Measurements from ENCODE around the gene CLPTM1. TPM values are rescaled to one million over a fixed set of nuclear protein-coding genes. Genes with fewer than 3 reads are reported as not detected.

CLPTM1 gene
- total RNA-seq, 2 donors from 2014 or later = 82.7 to 94.4 TPM

DNA sequence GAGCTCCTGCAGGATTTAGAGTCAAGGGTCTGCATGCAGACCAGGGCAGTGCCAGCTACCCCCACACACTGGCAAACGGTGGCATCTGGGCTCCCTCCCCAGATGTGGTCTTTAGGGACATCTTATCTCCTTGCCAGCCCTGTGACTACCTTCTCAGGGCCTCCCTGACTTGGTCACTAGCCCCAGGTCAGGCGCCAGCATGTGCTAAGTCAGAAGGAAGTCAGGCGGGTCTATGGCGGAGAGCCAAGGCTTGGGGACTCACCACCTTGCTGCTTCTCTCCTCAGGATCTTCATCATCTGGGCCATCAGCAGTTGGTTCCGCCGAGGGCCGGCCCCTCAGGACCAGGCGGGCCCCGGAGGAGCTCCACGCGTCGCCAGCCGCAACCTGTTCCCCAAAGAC lies 17.6 kb downstream of the CLPTM1 start:
- peaks cover 59% of the 10 kb centered on the region for H3K36me3 ChIP-seq (ENCODE audit: control insufficient read depth, insufficient read depth, low read length)
- H3K27me3 ChIP-seq (ENCODE audit: control insufficient read depth, insufficient read depth, low read length, poor library complexity, severe bottlenecking) = no peaks in the 10 kb centered on the region
- TF ChIP-seq, protein P1, sequence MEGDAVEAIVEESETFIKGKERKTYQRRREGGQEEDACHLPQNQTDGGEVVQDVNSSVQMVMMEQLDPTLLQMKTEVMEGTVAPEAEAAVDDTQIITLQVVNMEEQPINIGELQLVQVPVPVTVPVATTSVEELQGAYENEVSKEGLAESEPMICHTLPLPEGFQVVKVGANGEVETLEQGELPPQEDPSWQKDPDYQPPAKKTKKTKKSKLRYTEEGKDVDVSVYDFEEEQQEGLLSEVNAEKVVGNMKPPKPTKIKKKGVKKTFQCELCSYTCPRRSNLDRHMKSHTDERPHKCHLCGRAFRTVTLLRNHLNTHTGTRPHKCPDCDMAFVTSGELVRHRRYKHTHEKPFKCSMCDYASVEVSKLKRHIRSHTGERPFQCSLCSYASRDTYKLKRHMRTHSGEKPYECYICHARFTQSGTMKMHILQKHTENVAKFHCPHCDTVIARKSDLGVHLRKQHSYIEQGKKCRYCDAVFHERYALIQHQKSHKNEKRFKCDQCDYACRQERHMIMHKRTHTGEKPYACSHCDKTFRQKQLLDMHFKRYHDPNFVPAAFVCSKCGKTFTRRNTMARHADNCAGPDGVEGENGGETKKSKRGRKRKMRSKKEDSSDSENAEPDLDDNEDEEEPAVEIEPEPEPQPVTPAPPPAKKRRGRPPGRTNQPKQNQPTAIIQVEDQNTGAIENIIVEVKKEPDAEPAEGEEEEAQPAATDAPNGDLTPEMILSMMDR (conservative IDR thresholded peaks at IDR 0.05) = no peak
- H3K27ac ChIP-seq (ENCODE audit: low read depth, low read length) = no peak overlapping the region
- DNase-seq = no peak
- Mint-ChIP-seq H3K36me3 (ENCODE audit: low read depth) (peaks cover 47% of the 10 kb centered on the region), H3K27ac (no peak overlapping the region), H3K4me3 (no peak overlapping the region), H3K9me3 (no peaks in the 10 kb centered on the region), H3K4me1 (no peaks in the 10 kb centered on the region), H3K27me3 (ENCODE audit: insufficient read depth) (no peaks in the 10 kb centered on the region)
- no peak overlapping the region for H3K4me3 ChIP-seq (ENCODE audit: low read length)
- WGBS, 2 experiments (ENCODE audit: insufficient coverage in 1 of 2, insufficient read length in 1 of 2) = 97 to 100% methylated on average over 3 to 13 of the region's 13 CpGs
- H3K9ac ChIP-seq (ENCODE audit: extremely low read depth, low read length, poor library complexity, severe bottlenecking) = no peak overlapping the region
- no peaks in the 10 kb centered on the region for H3K4me1 ChIP-seq (ENCODE audit: control insufficient read depth, insufficient read depth, low read length)
- H3K9me3 ChIP-seq (ENCODE audit: control insufficient read depth, low read length) = no peaks in the 10 kb centered on the region

DNA sequence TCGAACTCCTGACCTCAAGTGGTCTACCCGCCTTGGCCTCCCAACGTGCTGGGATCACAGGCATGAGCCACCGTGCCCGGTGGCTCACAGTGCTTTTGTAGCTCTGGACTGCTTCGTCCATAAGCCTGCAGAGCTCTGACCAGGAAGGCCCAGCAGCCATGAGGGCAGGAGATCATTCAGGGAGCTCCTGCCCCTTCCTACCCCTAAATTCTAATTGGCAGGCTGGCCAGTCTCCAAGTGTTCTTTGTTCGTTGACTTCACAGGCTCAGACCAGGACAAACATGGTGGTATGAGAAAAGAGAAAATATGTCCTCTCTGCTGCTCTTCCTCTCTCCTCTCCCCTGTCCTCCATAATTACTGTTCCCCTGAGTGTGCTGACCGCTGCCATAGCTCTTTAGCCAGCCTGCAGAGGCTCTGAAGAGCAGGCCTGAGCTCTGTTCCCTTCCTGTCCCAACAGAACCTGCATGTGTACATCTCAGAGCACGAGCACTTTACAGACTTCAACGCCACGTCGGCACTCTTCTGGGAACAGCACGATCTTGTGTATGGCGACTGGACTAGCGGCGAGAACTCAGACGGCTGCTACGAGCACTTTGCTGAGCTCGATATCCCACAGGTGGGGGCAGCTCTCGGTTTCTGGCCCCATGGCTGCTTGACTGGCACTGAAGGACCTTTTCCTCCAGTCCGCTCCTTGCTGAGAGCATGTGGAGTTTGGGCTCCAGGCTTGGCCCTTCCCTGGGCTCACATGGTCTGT lies 19.0 kb downstream of the CLPTM1 start:
- no peaks in the 10 kb centered on the region for H3K4me1 Mint-ChIP-seq
- no peaks in the 10 kb centered on the region for H3K9me3 ChIP-seq (ENCODE audit: control insufficient read depth, low read length)
- peaks cover 54% of the 10 kb centered on the region for H3K36me3 ChIP-seq (ENCODE audit: control insufficient read depth, insufficient read depth, low read length)
- no peak for DNase-seq
- H3K9ac ChIP-seq (ENCODE audit: extremely low read depth, low read length, poor library complexity, severe bottlenecking) = no peak overlapping the region
- 94 to 97% methylated on average over 17 to 20 of the region's 21 CpGs for WGBS, 2 experiments (ENCODE audit: insufficient coverage in 1 of 2, insufficient read length in 1 of 2)
- no peaks in the 10 kb centered on the region for H3K4me1 ChIP-seq (ENCODE audit: control insufficient read depth, insufficient read depth, low read length)
- no peak overlapping the region for H3K4me3 ChIP-seq (ENCODE audit: low read length)
- TF ChIP-seq, protein P1 (conservative IDR thresholded peaks at IDR 0.05) = no peak
- H3K4me3 Mint-ChIP-seq = no peak overlapping the region
- H3K27me3 Mint-ChIP-seq (ENCODE audit: insufficient read depth) = no peaks in the 10 kb centered on the region
- H3K27ac Mint-ChIP-seq = peak overlapping the region; percentile 22
- H3K27me3 ChIP-seq (ENCODE audit: control insufficient read depth, insufficient read depth, low read length, poor library complexity, severe bottlenecking) = no peaks in the 10 kb centered on the region
- H3K27ac ChIP-seq (ENCODE audit: low read depth, low read length) = no peak overlapping the region
- H3K9me3 Mint-ChIP-seq = no peaks in the 10 kb centered on the region
- peaks cover 52% of the 10 kb centered on the region for H3K36me3 Mint-ChIP-seq (ENCODE audit: low read depth)

DNA sequence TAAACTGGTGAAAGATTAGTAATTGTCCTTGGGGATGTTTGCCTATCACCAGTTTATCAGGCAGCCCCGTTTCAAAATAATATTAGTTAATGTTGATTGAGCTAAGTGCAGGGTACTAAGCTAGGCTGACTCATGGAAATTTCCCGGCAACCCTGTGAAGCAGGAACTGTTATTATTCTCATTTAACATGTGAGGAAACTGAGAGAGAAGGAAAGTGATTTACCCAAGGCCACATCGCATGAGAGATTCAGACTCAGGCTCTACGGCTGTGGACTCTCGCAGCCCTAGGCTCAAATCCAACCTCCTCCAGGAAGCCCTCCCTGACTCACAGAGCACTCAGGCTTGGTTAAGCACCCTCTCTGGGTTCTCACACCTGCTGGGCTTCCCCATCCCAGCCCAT lies 19.7 kb downstream of the CLPTM1 start:
- no peaks in the 10 kb centered on the region for H3K9me3 ChIP-seq (ENCODE audit: control insufficient read depth, low read length)
- Mint-ChIP-seq H3K27ac (no peak overlapping the region), H3K9me3 (no peaks in the 10 kb centered on the region), H3K27me3 (ENCODE audit: insufficient read depth) (no peaks in the 10 kb centered on the region), H3K36me3 (ENCODE audit: low read depth) (peaks cover 55% of the 10 kb centered on the region), H3K4me1 (no peaks in the 10 kb centered on the region), H3K4me3 (no peak overlapping the region)
- H3K4me3 ChIP-seq (ENCODE audit: low read length) = no peak overlapping the region
- no peak overlapping the region for H3K27ac ChIP-seq (ENCODE audit: low read depth, low read length)
- no peak overlapping the region for H3K9ac ChIP-seq (ENCODE audit: extremely low read depth, low read length, poor library complexity, severe bottlenecking)
- no peaks in the 10 kb centered on the region for H3K27me3 ChIP-seq (ENCODE audit: control insufficient read depth, insufficient read depth, low read length, poor library complexity, severe bottlenecking)
- TF ChIP-seq, protein P1 (conservative IDR thresholded peaks at IDR 0.05) = no peak
- H3K4me1 ChIP-seq (ENCODE audit: control insufficient read depth, insufficient read depth, low read length) = no peaks in the 10 kb centered on the region
- DNase-seq = no peak
- peaks cover 56% of the 10 kb centered on the region for H3K36me3 ChIP-seq (ENCODE audit: control insufficient read depth, insufficient read depth, low read length)
- WGBS, 2 experiments (ENCODE audit: insufficient coverage in 1 of 2, insufficient read length in 1 of 2) = 93 to 100% methylated on average over 2 to 5 of the region's 5 CpGs

Measured in endodermal cell (in vitro differentiated cells).